ENCODE results near the gene CERS6.

- TF ChIP-seq CTCF (IDR thresholded peaks at IDR 0.05; ENCODE audit: control extremely low read depth in 1 of 3, insufficient read depth in 1 of 3, low read depth in 1 of 3, low read length in 3 of 3), result no peak
- no peak for TF ChIP-seq SP1 (IDR thresholded peaks at IDR 0.05; ENCODE audit: low read depth, low read length)
- no peak for TF ChIP-seq YY1 (IDR thresholded peaks at IDR 0.05; ENCODE audit: low read depth, low read length)
- no peak for TF ChIP-seq MAX (IDR thresholded peaks at IDR 0.05)
- no peak for TF ChIP-seq TBP (IDR thresholded peaks at IDR 0.05; ENCODE audit: low read depth, low read length)
- TF ChIP-seq NRF1 (IDR thresholded peaks at IDR 0.05; ENCODE audit: low read depth, low read length), result no peak
- no peak for TF ChIP-seq EGR1 (IDR thresholded peaks at IDR 0.05; ENCODE audit: borderline replicate concordance, low read depth, low read length)
- no peak for TF ChIP-seq FOSL1 (IDR thresholded peaks at IDR 0.05; ENCODE audit: insufficient read depth, low read depth, low read length)
- no peak for TF ChIP-seq RAD21 (IDR thresholded peaks at IDR 0.05 in 1 of 2, conservative IDR thresholded peaks at IDR 0.05 in 1 of 2; ENCODE audit: low read depth in 2 of 2, low read length in 2 of 2)
- TF ChIP-seq POLR2AphosphoS5 (IDR thresholded peaks at IDR 0.05; ENCODE audit: low read depth, low read length), result no peak
- TF ChIP-seq KDM1A (IDR thresholded peaks at IDR 0.05; ENCODE audit: borderline replicate concordance, low read length), result no peak
- no peak for TF ChIP-seq SIRT6 (IDR thresholded peaks at IDR 0.05; ENCODE audit: low read length)
- no peak for TF ChIP-seq TAF1 (IDR thresholded peaks at IDR 0.05; ENCODE audit: low read depth, low read length)
These were observed 311.2 kb downstream of the CERS6 start for GRCh38 chr2:168767258-168767657.
